Testis (tissue), 3 donors: Measurements from ENCODE around the gene KRT13. TPM values are rescaled to one million over a fixed set of nuclear protein-coding genes. Genes with fewer than 3 reads are reported as not detected.
"Not testable (repeated sequence)": the region's sequence is repeated elsewhere in the genome, so short reads cannot be mapped to it uniquely, and the experiment has no call there.

Experiments
- DNase-seq: peaks from one replicate; pipeline ENCODE4 v3.0.0-alpha.2; 2019
- H3K27ac ChIP-seq, 2 donors: fragments of 200-600 bp; sonication (generic); one replicate each; pipeline ENCODE4 v1.5.1; 2019
- H3K27me3 ChIP-seq: fragments of 200-600 bp; sonication (generic); one replicate; pipeline ENCODE4 v1.5.1; 2019
- H3K36me3 ChIP-seq: fragments of 200-600 bp; sonication (generic); one replicate; pipeline ENCODE4 v1.5.1; 2017; ENCODE audit warnings: low read depth; ENCODE audit errors: missing control alignments
- H3K4me1 ChIP-seq: fragments of 200-600 bp; sonication (generic); one replicate; pipeline ENCODE4 v1.5.1; 2019
- H3K4me3 ChIP-seq, 2 donors: fragments of 200-600 bp; sonication (generic); one replicate each; pipeline ENCODE4 v1.5.1; 2017 to 2019
- H3K9me3 ChIP-seq: fragments of 200-600 bp; sonication (generic); one replicate; pipeline ENCODE4 v1.5.1; 2017
- POLR2A ChIP-seq: fragments of 450-650 bp; IDR thresholded peaks from one replicate; pipeline ENCODE4 v1.6.1; 2017; ENCODE audit warnings: antibody characterized with exemption, mild to moderate bottlenecking, moderate library complexity
- WGBS, 2 donors: methylation state at CpG; one replicate each; pipeline ENCODE4 v1.1.5; 2018; 5-methylcytosine and 5-hydroxymethylcytosine counted together
- intact Hi-C: fragments of 100-400 bp; cut with DNase I; formaldehyde crosslinking; loops from one replicate; pipeline ENCODE4 v1.15.1; 2023; ENCODE audit warnings: low total_unique reads
- polyA plus RNA-seq: library from polyadenylated mRNA; stranded (reverse); fragments of 350-450 nt; fragmentation: Illumina TruSeq; extraction: RNeasy Lipid Tissue Mini Kit (QIAGEN cat#74804); gene quantifications from one replicate; pipeline ENCODE4 v1.2.3, GENCODE V29; 2014; ENCODE audit warnings: low read depth, low replicate concordance; ENCODE audit not compliant: insufficient read depth
- total RNA-seq, 2 donors: library from RNA; depleted of rRNA; stranded (reverse); fragments of >200 nt; gene quantifications; one replicate each; pipeline ENCODE4 v1.2.3, GENCODE V29; 2016
- TF ChIP-seq, protein P1 (sequence below), 3 experiments: fragments of 450-650 bp in 2 of 3; fragments of 200-600 bp in 1 of 3; sonication (generic) in 1 of 3; IDR thresholded peaks; one replicate each; pipeline ENCODE4 v1.5.1; 2016 to 2019; ENCODE audit warnings: antibody characterized with exemption in 3 of 3, mild to moderate bottlenecking in 2 of 3, moderate library complexity in 1 of 3

Gene KRT13
- total and polyA plus RNA-seq, 3 donors from 2014 or later: 2.4 to 21.4 (median 7.7) TPM

- peak; percentile 19 for DNase-seq
- Histone ChIP-seq H3K4me1 (peaks cover 23% of the 10 kb centered on the region), H3K27ac (peak overlapping the region in 1 of 2 donors; percentile 39), H3K4me3 (no peak overlapping the region), H3K9me3 (no peaks in the 10 kb centered on the region), H3K36me3 (no peaks in the 10 kb centered on the region), H3K27me3 (no peaks in the 10 kb centered on the region)
- intact Hi-C loops: no loop called here
- TF ChIP-seq, protein P1, sequence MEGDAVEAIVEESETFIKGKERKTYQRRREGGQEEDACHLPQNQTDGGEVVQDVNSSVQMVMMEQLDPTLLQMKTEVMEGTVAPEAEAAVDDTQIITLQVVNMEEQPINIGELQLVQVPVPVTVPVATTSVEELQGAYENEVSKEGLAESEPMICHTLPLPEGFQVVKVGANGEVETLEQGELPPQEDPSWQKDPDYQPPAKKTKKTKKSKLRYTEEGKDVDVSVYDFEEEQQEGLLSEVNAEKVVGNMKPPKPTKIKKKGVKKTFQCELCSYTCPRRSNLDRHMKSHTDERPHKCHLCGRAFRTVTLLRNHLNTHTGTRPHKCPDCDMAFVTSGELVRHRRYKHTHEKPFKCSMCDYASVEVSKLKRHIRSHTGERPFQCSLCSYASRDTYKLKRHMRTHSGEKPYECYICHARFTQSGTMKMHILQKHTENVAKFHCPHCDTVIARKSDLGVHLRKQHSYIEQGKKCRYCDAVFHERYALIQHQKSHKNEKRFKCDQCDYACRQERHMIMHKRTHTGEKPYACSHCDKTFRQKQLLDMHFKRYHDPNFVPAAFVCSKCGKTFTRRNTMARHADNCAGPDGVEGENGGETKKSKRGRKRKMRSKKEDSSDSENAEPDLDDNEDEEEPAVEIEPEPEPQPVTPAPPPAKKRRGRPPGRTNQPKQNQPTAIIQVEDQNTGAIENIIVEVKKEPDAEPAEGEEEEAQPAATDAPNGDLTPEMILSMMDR (IDR thresholded peaks at IDR 0.05): no peak
- no peak for TF ChIP-seq POLR2A
- 43 to 53% methylated on average over 7 to 9 of the region's 9 CpGs for WGBS, 2 donors
Observed at GRCh38 chr17:41547378-41547841, 42.0 kb upstream of the KRT13 start.

DNA sequence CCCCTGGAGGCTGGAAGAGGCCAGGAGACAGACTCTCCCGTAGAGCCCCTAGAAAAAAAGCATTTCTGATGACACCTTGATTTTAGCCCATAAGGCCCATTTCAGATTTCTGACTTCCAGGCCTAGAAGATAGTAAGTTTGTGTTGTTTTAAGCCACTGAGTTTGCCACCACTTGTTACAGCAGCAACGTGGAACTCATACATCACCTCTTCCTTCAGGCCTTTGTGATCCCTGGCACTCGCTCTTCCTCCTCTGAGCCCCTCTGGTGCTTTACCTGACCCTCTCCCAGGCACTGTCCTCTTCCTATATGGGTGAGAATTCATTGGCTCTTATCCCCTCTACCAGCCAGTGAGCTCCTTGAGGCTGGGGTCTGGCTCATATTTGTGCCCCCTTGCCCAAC, 41.4 kb upstream of the KRT13 start:
- 92% methylated on average over 2 to 3 of the region's 3 CpGs for WGBS, 2 donors
- Histone ChIP-seq H3K9me3 (no peaks in the 10 kb centered on the region), H3K27ac (no peak overlapping the region), H3K27me3 (no peaks in the 10 kb centered on the region), H3K4me1 (peaks cover 23% of the 10 kb centered on the region), H3K4me3 (no peak overlapping the region), H3K36me3 (no peaks in the 10 kb centered on the region)
- intact Hi-C loops: no loop called here
- no peak for DNase-seq
- TF ChIP-seq, protein P1 (IDR thresholded peaks at IDR 0.05): no peak
- TF ChIP-seq POLR2A: no peak

- H3K4me3 ChIP-seq: no peak overlapping the region
- no peaks in the 10 kb centered on the region for H3K36me3 ChIP-seq
- H3K9me3 ChIP-seq: no peaks in the 10 kb centered on the region
- H3K27ac ChIP-seq: no peak overlapping the region
- H3K4me1 ChIP-seq: peaks cover 23% of the 10 kb centered on the region
- no peak for DNase-seq
- WGBS, 2 donors: 77 to 87% methylated on average over 7 to 13 of the region's 13 CpGs
- TF ChIP-seq, protein P1 (IDR thresholded peaks at IDR 0.05): no peak
- no peak for TF ChIP-seq POLR2A
- H3K27me3 ChIP-seq: no peaks in the 10 kb centered on the region
- intact Hi-C loops: no loop called here
Observed at GRCh38 chr17:41545829-41546410, 40.5 kb upstream of the KRT13 start.

DNA sequence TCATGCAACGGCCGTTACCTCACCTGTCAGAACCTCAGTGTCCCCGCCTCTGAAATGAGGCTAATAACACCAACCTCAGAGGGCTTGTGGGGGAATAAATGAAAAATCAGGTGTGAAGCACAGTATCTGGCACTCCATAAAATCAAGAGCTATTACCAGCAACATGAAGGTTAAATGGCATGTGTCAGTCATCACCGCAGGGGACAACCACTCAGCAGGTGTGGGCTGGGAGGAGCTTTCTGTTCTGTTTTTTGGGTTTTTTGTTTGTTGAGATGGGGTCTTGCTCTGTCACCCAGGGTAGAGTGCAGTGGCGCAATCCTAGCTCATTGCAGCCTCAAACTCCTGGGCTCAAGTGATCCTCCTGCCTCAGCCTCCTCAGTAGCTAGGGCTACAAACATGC, 39.5 kb upstream of the KRT13 start:
- Histone ChIP-seq H3K27me3 (no peaks in the 10 kb centered on the region), H3K4me3 (no peak overlapping the region), H3K9me3 (no peaks in the 10 kb centered on the region), H3K27ac (no peak overlapping the region), H3K36me3 (no peaks in the 10 kb centered on the region), H3K4me1 (peaks cover 23% of the 10 kb centered on the region)
- TF ChIP-seq, protein P1 (IDR thresholded peaks at IDR 0.05): no peak
- DNase-seq: no peak
- intact Hi-C loops: no loop called here
- WGBS, 2 donors: 90 to 93% methylated on average over 5 of the region's 5 CpGs

- intact Hi-C loops: no loop called here
- DNase-seq: no peak
- Histone ChIP-seq H3K27me3 (no peaks in the 10 kb centered on the region), H3K27ac (no peak overlapping the region), H3K9me3 (no peaks in the 10 kb centered on the region), H3K4me3 (no peak overlapping the region), H3K36me3 (no peaks in the 10 kb centered on the region), H3K4me1 (peaks cover 22% of the 10 kb centered on the region)
- TF ChIP-seq, protein P1 (IDR thresholded peaks at IDR 0.05): no peak
- TF ChIP-seq POLR2A: no peak
- 45 to 58% methylated on average over 5 of the region's 5 CpGs for WGBS, 2 donors
Observed at GRCh38 chr17:41544491-41544892, 39.1 kb upstream of the KRT13 start.

DNA sequence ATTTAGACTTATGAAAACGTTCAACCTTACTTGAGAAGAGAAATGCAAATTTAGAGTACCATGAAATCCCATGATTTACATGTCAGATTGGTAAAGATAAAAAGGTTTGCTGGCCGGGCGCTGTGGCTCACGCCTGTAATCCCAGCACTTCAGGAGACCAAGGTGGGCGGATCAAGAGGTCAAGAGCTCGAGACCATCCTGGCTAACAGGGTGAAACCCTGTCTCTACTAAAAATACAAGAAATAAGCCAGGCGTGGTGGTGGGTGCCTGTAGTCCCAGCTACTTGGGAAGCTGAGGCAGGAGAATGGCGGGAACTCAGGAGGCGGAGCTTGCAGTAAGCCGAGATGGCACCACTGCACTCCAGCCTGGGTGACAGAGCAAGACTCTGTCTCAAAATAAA, 37.4 kb upstream of the KRT13 start:
- WGBS, 2 donors: 87 to 90% methylated on average over 10 of the region's 10 CpGs
- H3K4me1 ChIP-seq, intact Hi-C loops, H3K4me3 ChIP-seq, H3K27me3 ChIP-seq, H3K9me3 ChIP-seq, H3K27ac ChIP-seq, DNase-seq, H3K36me3 ChIP-seq: not testable (repeated sequence)
